ENCODE results near the gene PIK3CD.
A peak's percentile ranks its signal among the peaks of the same experiment; 100 is the strongest.
"Not testable (repeated sequence)": the region's sequence is repeated elsewhere in the genome, so short reads cannot be mapped to it uniquely, and the experiment has no call there.

PIK3CD gene

GRCh38 chr1:9691108-9691445, 39.5 kb downstream of the PIK3CD start:
- DNase-seq = no peak

GRCh38 chr1:9691691-9692090, 40.2 kb downstream of the PIK3CD start:
- DNase-seq = no peak

- no peak for DNase-seq
These were observed 45.3 kb downstream of the PIK3CD start for GRCh38 chr1:9696793-9697192.

- no peak for DNase-seq
These were observed 47.8 kb downstream of the PIK3CD start for GRCh38 chr1:9699361-9699760.

- no peak for DNase-seq
These were observed 48.8 kb downstream of the PIK3CD start for GRCh38 chr1:9700340-9700739.

GRCh38 chr1:9701665-9702064, 50.1 kb downstream of the PIK3CD start:
- DNase-seq = no peak

GRCh38 chr1:9703165-9703509, 51.6 kb downstream of the PIK3CD start:
- no peak for DNase-seq

- DNase-seq = no peak
These were observed 52.1 kb downstream of the PIK3CD start for GRCh38 chr1:9703681-9704080.

GRCh38 chr1:9705337-9706093, 54.0 kb downstream of the PIK3CD start:
- DNase-seq = no peak

GRCh38 chr1:9706178-9706577, 54.6 kb downstream of the PIK3CD start:
- no peak for DNase-seq

- DNase-seq = no peak
These were observed 58.5 kb downstream of the PIK3CD start for GRCh38 chr1:9710037-9710436.

- DNase-seq = no peak
These were observed 60.0 kb downstream of the PIK3CD start for GRCh38 chr1:9711466-9712020.

GRCh38 chr1:9712767-9713166, 61.2 kb downstream of the PIK3CD start:
- not testable (repeated sequence) for DNase-seq

- DNase-seq = no peak
These were observed 62.8 kb downstream of the PIK3CD start for GRCh38 chr1:9714257-9714718.

GRCh38 chr1:9715536-9716226, 64.2 kb downstream of the PIK3CD start:
- no peak for DNase-seq

GRCh38 chr1:9716404-9717192, 65.1 kb downstream of the PIK3CD start:
- no peak for DNase-seq

GRCh38 chr1:9717193-9718005, 65.9 kb downstream of the PIK3CD start:
- peak; percentile 75 for DNase-seq

GRCh38 chr1:9718006-9718680, 66.6 kb downstream of the PIK3CD start:
- no peak for DNase-seq

- DNase-seq = no peak
These were observed 68.6 kb downstream of the PIK3CD start for GRCh38 chr1:9719978-9720722.

GRCh38 chr1:9720785-9721605, 69.5 kb downstream of the PIK3CD start:
- DNase-seq = no peak

All from left hindlimb (tissue), 1 donor.